ENCODE results near the gene CTXND1.

DNA sequence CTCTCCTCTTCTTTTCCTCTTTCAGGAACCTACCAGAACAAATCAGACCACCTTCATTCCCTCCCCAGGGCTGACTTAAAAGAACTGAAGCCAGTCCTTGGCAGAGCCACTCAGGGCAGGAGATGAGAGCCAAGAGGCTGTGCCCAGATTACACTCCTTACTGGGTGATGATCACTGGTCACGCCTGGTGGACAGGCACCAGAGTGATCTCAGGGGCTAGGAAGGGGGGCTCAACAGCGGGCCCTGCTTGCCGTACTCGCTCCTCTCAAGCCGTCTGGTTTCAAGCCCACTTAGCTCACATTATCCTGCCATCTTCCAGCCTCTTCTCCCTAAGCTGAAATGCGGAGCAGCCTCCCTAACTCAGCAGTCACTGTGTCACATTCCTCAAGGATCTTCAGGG is 100.9 kb downstream of the CTXND1 start:
- TF ChIP-seq CTCF (IDR thresholded peaks at IDR 0.05) (no peak), POLR2A (IDR thresholded peaks at IDR 0.05) (no peak), POLR2AphosphoS5 (IDR thresholded peaks at IDR 0.05) (no peak), EP300 (IDR thresholded peaks at IDR 0.05; ENCODE audit: low read depth) (no peak)
